Fibroblast of the conjunctiva (primary cell): ENCODE data around the gene SYNJ2.

Experiments used
- DNase-seq: peaks from one replicate; pipeline ENCODE4 v3.0.0-alpha.2; 2010; ENCODE audit warnings: low read depth

Gene SYNJ2

GRCh38 chr6:157997893-157998608 lies 16.4 kb downstream of the SYNJ2 start:
- no peak for DNase-seq

- DNase-seq, result no peak
Observed at GRCh38 chr6:157998707-157999167, 17.1 kb downstream of the SYNJ2 start.

- DNase-seq, result no peak
Observed at GRCh38 chr6:157999168-158000051, 17.7 kb downstream of the SYNJ2 start.

GRCh38 chr6:158000530-158001307 lies 19.1 kb downstream of the SYNJ2 start:
- DNase-seq, result no peak

- no peak for DNase-seq
Observed at GRCh38 chr6:158002249-158002950, 20.7 kb downstream of the SYNJ2 start.

- peak; percentile 78 for DNase-seq
Observed at GRCh38 chr6:158002951-158003853, 21.5 kb downstream of the SYNJ2 start.

GRCh38 chr6:158003910-158004700 lies 22.4 kb downstream of the SYNJ2 start:
- no peak for DNase-seq

- no peak for DNase-seq
Observed at GRCh38 chr6:158004701-158005095, 23.0 kb downstream of the SYNJ2 start.

- no peak for DNase-seq
Observed at GRCh38 chr6:158005626-158006180, 24.0 kb downstream of the SYNJ2 start.

GRCh38 chr6:158006331-158006730 lies 24.7 kb downstream of the SYNJ2 start:
- DNase-seq, result no peak

- no peak for DNase-seq
Observed at GRCh38 chr6:158006821-158007570, 25.3 kb downstream of the SYNJ2 start.

GRCh38 chr6:158008864-158009113 lies 27.1 kb downstream of the SYNJ2 start:
- DNase-seq, result no peak

- no peak for DNase-seq
Observed at GRCh38 chr6:158009114-158009891, 27.6 kb downstream of the SYNJ2 start.

- DNase-seq, result no peak
Observed at GRCh38 chr6:158009935-158010585, 28.4 kb downstream of the SYNJ2 start.

- DNase-seq, result no peak
Observed at GRCh38 chr6:158010591-158011477, 29.2 kb downstream of the SYNJ2 start.

- DNase-seq, result no peak
Observed at GRCh38 chr6:158011478-158011920, 29.8 kb downstream of the SYNJ2 start.
